GM12865 (cell line): ENCODE results near the gene SLC7A6OS.

ENCODE experiments used
- DNase-seq: peaks from one replicate; pipeline ENCODE4 v3.0.0; 2010; ENCODE audit warnings: low read depth
- H3K4me3 ChIP-seq: 2 replicates; pipeline ENCODE4 v1.5.1; 2011; ENCODE audit warnings: mild to moderate bottlenecking, low read depth, low read length, control low read depth
- TF ChIP-seq, protein P1 (sequence below): IDR thresholded peaks from 2 replicates; pipeline ENCODE4 v1.5.1; 2011; ENCODE audit warnings: low read length, control low read depth, low read depth, inconsistent platforms; ENCODE audit not compliant: insufficient read depth; ENCODE audit errors: missing control alignments

Gene SLC7A6OS

DNA sequence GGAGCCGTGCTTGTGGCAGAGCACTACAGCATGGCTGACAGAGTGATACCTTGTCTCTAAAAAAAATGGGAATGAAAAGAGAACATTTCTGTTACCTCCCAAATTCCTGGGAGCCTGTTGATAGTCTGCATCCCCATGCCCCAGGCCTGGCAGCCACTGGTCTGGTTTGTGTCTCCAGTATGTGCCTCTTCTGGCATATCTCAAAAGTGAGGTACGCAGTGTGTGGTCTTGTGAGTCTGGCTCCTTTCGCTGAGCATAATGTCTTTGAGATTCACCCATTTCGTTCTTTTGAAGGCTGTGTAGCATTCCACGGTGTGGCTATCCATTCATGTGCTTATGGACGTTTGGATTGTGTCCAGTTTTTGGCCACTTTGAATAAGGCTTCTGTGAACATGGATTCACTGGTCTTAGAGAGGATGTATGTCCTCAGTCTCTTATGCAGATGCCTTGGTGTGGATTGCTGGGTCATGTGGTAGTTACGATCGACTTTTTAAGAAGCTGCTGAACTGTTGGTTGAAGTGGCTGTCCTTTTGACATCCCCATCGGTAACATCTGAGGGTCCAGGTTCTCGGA, 39.2 kb upstream of the SLC7A6OS start:
- DNase-seq = no peak
- no peak overlapping the region for H3K4me3 ChIP-seq

DNA sequence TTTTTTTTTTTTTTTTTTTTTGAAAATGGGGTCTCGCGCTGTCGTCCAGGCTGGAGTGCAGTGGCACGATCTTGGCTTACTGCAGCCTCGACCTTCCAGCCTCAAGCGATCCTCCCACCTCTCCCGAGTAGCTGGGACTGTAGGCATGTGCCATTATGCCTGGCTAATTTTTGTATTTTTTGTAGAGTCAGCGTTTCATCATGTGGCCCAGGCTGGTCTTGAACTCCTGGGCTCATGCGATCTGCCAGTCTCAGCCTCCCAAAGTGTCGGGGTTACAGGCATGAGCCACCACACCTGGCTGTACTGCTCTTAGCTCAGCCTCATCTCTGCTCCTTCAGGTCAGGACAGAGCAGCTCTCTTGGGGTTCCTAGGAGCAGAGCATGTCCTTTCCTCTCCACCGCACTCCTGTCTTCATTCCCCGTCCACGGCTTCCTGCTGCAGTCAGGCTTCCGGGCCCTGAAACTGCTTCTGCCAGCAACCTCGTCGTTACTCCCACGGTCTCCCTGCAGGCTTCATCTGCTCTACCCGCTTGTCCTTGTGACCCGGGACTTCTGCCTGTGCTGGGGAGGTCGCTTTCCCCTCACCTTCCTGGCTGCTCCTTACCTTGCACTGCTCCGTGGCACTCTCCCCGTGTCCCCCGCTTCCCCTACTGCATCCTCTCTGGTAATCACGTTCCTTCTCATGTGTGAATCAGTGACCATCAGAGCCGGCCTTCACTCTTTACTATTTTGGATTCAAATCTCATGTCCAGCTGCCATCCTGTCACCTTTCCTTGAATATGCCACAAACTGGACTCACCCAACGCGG, 38.1 kb upstream of the SLC7A6OS start:
- no peak overlapping the region for H3K4me3 ChIP-seq
- TF ChIP-seq, protein P1, sequence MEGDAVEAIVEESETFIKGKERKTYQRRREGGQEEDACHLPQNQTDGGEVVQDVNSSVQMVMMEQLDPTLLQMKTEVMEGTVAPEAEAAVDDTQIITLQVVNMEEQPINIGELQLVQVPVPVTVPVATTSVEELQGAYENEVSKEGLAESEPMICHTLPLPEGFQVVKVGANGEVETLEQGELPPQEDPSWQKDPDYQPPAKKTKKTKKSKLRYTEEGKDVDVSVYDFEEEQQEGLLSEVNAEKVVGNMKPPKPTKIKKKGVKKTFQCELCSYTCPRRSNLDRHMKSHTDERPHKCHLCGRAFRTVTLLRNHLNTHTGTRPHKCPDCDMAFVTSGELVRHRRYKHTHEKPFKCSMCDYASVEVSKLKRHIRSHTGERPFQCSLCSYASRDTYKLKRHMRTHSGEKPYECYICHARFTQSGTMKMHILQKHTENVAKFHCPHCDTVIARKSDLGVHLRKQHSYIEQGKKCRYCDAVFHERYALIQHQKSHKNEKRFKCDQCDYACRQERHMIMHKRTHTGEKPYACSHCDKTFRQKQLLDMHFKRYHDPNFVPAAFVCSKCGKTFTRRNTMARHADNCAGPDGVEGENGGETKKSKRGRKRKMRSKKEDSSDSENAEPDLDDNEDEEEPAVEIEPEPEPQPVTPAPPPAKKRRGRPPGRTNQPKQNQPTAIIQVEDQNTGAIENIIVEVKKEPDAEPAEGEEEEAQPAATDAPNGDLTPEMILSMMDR = no peak
- DNase-seq = no peak

More for the DNA sequence above, 39.2 kb upstream of the SLC7A6OS start:
- TF ChIP-seq, protein P1 = no peak

DNA sequence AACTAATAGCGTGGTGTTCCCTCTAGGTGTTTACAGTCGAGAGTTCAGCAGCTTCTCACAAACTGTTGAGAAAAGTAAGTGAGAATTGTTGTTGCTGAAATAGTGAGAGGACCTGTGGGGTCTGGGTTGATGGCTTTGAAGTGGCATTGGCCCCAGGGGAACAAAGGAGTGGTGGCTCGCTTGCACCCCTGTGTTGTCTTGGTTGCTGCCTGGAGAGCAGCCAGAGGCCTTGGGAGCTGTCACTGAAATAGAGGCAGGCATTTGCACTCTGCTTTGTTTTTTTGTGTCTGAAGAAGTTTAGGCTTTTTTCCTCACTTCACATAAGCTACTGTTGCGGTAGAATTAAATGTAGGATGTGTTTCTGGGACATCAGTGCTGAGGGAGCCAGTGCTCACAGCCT, 36.9 kb upstream of the SLC7A6OS start:
- no peak overlapping the region for H3K4me3 ChIP-seq
- no peak for DNase-seq
- TF ChIP-seq, protein P1 = no peak

DNA sequence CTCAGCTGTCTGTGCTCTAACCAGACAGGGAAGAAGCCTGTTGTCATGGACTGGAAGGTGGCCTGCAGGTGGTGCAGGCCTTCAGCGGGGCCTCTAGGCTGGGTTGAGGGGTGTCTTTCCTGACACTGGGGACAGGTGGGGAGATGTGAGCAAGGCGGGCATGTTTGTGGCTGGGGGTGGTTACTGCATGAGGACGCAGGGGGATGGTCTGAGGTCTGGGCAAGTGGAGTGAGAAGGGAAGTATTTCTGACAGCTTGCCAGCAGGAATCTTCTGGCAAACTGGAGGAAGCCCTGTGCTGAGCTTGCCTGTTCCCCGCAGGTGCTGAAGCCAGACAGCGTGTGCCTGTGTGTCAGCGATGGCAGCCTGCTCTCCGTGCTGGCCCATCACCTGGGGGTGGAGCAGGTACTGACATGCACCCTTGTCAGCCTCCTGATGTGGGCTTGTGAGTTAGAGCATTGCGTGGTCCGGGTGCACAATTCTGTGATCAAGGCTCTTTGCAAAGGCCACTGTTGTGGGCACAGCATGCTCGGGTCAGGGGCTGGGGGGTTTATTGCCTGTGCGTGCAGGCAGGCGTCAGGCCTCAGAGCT, 36.2 kb upstream of the SLC7A6OS start:
- H3K4me3 ChIP-seq = no peak overlapping the region
- no peak for DNase-seq
- TF ChIP-seq, protein P1 = no peak

DNA sequence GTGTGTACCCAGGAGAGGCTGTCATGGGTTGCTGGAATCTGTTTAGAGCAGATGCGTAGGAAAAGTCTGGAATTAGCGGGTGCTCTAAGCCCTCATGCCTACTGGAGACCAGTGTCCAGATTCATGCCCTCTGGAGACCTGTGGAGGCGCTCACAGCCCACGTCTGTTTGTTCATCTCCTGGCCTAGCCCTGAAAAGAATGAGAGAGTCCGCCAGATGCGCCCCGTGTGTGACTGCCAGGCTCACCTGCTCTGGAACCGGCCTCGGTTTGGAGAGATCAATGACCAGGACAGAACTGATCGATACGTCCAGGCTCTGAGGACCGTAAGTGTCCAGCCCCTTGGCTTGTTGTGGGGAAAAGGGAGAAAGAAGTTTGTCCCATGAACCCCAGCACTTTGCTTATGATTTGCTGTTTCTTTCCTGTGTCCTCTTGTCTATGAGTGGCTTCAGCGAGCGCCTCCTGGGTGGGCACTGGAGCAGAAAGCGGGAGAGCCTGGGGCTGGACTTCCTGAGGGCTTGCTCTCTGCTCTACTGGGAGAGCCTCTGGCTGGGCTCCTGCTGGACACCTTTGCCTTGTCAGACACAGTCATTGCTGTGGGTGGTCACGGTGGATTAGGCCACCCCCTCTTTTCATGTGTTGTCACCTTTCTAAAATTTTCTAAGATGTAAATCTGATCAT, 35.4 kb upstream of the SLC7A6OS start:
- DNase-seq = no peak

DNA sequence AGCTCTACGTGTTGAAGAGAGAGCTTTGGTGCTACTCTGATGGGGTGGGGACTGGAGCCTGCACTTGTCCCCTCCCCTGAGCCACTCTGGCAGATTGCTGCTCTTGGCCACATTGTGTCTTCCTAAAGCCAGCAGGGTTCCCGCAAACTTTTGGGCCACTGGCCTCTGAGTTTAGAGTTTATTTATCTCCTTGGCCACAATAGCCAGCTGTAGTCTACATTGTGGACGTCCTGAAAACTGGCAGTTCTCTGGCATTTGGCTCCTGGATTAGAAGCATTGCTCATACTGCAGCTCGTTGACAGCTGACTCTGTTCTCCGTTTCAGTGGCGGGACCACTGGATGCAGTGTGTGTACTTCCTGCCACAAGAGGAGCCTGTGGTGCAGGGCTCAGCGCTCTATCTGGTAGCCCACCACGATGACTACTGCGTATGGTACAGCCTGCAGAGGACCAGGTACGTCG, 34.6 kb upstream of the SLC7A6OS start:
- H3K4me3 ChIP-seq = no peak overlapping the region
- no peak for DNase-seq
- TF ChIP-seq, protein P1 = no peak

More for the DNA sequence above, 35.4 kb upstream of the SLC7A6OS start:
- TF ChIP-seq, protein P1 = no peak
- no peak overlapping the region for H3K4me3 ChIP-seq
